Breast epithelium (tissue), 3 donors: ENCODE data around the gene GBP1.

ENCODE experiments used
- CTCF ChIP-seq, 3 donors: fragments of 450-650 bp; IDR thresholded peaks; one replicate each; pipeline ENCODE4 v1.5.1; 2016 to 2017; ENCODE audit warnings: antibody characterized with exemption in 3 of 3, mild to moderate bottlenecking in 3 of 3, moderate library complexity in 3 of 3
- POLR2A ChIP-seq: fragments of 450-650 bp; IDR thresholded peaks from one replicate; pipeline ENCODE4 v1.6.1; 2016; ENCODE audit warnings: antibody characterized with exemption, mild to moderate bottlenecking, moderate library complexity
- POLR2AphosphoS5 ChIP-seq, 3 donors: sonication (generic); formaldehyde crosslinking; IDR thresholded peaks; one replicate each; pipeline ENCODE4 v1.6.1; 2017; ENCODE audit warnings: antibody characterized with exemption in 3 of 3

- TF ChIP-seq CTCF (IDR thresholded peaks at IDR 0.05) (no peak), POLR2AphosphoS5 (IDR thresholded peaks at IDR 0.05) (no peak), POLR2A (no peak)
Observed at GRCh38 chr1:89044970-89045721, 19.9 kb downstream of the GBP1 start.
